Measurements from ENCODE around the gene ADH4. TPM values are rescaled to one million over a fixed set of nuclear protein-coding genes. Genes with fewer than 3 reads are reported as not detected.
"Not testable (repeated sequence)": the region's sequence is repeated elsewhere in the genome, so short reads cannot be mapped to it uniquely, and the experiment has no call there.

The ADH4 gene
- total and polyA plus RNA-seq, 3 donors from 2014 or later: 0.86 TPM; not detected in 2

DNA sequence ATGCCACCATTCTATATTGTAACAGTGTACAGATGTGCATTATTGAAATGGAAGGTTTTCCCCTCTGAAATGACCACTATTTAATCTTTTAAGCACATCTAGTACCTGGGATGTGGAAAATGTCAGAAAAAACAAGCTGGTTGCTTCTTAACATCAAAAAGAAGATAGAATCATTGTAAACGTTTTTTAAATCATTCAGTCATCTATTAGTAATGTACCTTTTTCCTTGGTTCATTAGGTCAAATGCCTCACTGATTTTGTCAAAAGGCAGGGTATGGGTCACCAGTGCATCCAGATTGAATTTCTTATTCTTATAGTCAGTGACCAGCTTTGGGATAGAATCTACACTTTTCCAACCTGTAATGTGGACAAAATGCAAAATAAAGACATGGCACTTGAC, 17.7 kb downstream of the ADH4 start:
- intact Hi-C loops (cut with DNase I; ENCODE audit: low total_unique reads): no loop called here
- no peak for DNase-seq
- TF ChIP-seq POLR2A (IDR thresholded peaks at IDR 0.05): no peak
- TF ChIP-seq, protein P1, sequence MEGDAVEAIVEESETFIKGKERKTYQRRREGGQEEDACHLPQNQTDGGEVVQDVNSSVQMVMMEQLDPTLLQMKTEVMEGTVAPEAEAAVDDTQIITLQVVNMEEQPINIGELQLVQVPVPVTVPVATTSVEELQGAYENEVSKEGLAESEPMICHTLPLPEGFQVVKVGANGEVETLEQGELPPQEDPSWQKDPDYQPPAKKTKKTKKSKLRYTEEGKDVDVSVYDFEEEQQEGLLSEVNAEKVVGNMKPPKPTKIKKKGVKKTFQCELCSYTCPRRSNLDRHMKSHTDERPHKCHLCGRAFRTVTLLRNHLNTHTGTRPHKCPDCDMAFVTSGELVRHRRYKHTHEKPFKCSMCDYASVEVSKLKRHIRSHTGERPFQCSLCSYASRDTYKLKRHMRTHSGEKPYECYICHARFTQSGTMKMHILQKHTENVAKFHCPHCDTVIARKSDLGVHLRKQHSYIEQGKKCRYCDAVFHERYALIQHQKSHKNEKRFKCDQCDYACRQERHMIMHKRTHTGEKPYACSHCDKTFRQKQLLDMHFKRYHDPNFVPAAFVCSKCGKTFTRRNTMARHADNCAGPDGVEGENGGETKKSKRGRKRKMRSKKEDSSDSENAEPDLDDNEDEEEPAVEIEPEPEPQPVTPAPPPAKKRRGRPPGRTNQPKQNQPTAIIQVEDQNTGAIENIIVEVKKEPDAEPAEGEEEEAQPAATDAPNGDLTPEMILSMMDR (IDR thresholded peaks at IDR 0.05): no peak
- Histone ChIP-seq H3K4me3 (no peak overlapping the region), H3K36me3 (ENCODE audit: low read depth, missing control alignments) (no peaks in the 10 kb centered on the region), H3K9me3 (no peaks in the 10 kb centered on the region), H3K27me3 (no peaks in the 10 kb centered on the region), H3K27ac (no peak overlapping the region), H3K4me1 (no peaks in the 10 kb centered on the region)
- WGBS, 2 donors: 52 to 76% methylated on average over 1 of the region's 1 CpG

DNA sequence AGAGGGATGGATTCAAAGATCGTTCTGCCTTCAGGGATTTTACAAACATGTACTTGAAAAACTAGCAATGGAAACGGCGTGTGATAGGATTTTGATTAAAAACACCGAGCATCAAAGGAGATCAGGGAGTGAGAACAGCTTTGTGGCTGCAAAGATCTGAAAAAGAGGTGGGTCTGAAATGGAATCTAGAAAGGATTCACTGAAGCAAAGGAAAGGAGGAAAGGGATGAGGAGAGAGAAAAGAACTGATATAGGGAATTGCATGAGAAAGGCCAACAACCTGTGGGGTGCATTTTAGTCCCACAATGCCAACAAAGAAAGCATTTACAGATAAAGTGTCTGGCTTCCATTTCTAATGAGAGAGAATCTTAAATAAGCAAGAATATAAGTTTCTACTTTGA, 23.1 kb downstream of the ADH4 start:
- WGBS, 2 donors: 82 to 88% methylated on average over 4 of the region's 4 CpGs
- TF ChIP-seq, protein P1 (IDR thresholded peaks at IDR 0.05): no peak
- no peak for TF ChIP-seq POLR2A (IDR thresholded peaks at IDR 0.05)

DNA sequence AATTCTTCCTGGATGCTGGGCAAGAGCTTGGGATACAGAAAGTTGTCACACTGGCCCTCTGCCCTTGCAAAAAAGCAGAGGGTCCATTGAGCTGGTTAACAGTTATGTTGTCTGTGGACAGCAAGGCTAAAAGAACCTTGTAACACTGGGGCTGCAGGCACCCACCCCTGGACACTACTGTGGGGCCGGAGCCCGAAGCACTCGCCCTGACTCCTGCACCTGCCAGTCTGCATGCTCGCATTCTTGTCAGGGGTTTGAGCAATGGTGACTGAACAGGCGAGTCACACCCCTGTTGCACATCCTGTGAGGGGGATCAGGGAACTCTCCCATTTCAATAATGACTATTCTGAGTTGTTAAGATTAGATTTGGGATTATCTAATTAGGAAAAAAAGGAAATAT, 23.6 kb downstream of the ADH4 start:
- Histone ChIP-seq H3K9me3 (no peaks in the 10 kb centered on the region), H3K4me1 (no peaks in the 10 kb centered on the region), H3K36me3 (ENCODE audit: low read depth, missing control alignments) (no peaks in the 10 kb centered on the region), H3K27me3 (no peaks in the 10 kb centered on the region), H3K4me3 (no peak overlapping the region), H3K27ac (no peak overlapping the region)
- no peak for DNase-seq
- 95 to 96% methylated on average over 5 of the region's 5 CpGs for WGBS, 2 donors
- TF ChIP-seq, protein P1 (IDR thresholded peaks at IDR 0.05): no peak
- TF ChIP-seq POLR2A (IDR thresholded peaks at IDR 0.05): no peak
- intact Hi-C loops (cut with DNase I; ENCODE audit: low total_unique reads): no loop called here

More for the DNA sequence above, 23.1 kb downstream of the ADH4 start:
- no peaks in the 10 kb centered on the region for H3K27me3 ChIP-seq
- H3K27ac ChIP-seq: no peak overlapping the region
- DNase-seq: no peak
- no peaks in the 10 kb centered on the region for H3K4me1 ChIP-seq
- H3K9me3 ChIP-seq: no peaks in the 10 kb centered on the region
- no peak overlapping the region for H3K4me3 ChIP-seq
- intact Hi-C loops (cut with DNase I; ENCODE audit: low total_unique reads): no loop called here
- no peaks in the 10 kb centered on the region for H3K36me3 ChIP-seq (ENCODE audit: low read depth, missing control alignments)

- H3K36me3 ChIP-seq (ENCODE audit: low read depth, missing control alignments): no peaks in the 10 kb centered on the region
- H3K9me3 ChIP-seq: no peaks in the 10 kb centered on the region
- TF ChIP-seq POLR2A (IDR thresholded peaks at IDR 0.05): no peak
- TF ChIP-seq, protein P1 (IDR thresholded peaks at IDR 0.05): peak in 1 of 3 experiments; percentile 23
- no peak for DNase-seq
- H3K27me3 ChIP-seq: no peaks in the 10 kb centered on the region
- WGBS, 2 donors: 41 to 51% methylated on average over 8 to 9 of the region's 9 CpGs
- H3K4me1 ChIP-seq: no peaks in the 10 kb centered on the region
- no peak overlapping the region for H3K4me3 ChIP-seq
- no peak overlapping the region for H3K27ac ChIP-seq
- intact Hi-C loops (cut with DNase I; ENCODE audit: low total_unique reads): loop anchor here (5.0 kb wide), 1 partner anchor 289 kb away; no protein-coding TSS in a partner anchor
Observed at GRCh38 chr4:99117876-99118693, 26.0 kb downstream of the ADH4 start.

DNA sequence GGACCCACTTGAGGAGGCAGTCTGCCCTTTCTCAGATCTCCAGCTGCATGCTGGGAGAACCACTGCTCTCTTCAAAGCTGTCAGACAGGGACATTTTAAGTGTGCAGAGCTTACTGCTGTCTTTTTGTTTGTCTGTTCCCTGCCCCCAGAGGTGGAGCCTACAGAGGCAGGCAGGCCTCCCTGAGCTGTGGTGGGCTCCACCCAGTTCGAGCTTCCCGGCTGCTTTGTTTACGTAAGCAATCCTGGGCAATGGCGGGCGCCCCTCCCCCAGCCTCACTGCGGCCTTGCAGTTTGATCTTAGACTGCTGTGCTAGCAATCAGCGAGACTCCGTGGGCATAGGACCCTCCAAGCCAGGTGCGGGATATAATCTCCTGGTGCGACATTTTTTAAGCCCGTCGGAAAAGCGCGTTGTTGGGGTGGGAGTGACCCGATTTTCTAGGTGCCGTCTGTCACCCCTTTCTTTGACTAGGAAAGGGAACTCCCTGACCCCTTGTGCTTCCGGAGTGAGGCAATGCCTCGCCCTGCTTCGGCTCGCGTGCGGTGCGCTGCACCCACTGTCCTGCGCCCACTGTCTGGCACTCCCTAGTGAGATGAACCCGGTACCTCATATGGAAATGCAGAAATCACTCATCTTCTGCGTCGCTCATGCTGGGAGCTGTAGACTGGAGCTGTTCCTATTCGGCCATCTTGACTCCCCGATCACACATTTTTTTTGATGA, 26.8 kb downstream of the ADH4 start:
- intact Hi-C loops (cut with DNase I; ENCODE audit: low total_unique reads): loop anchor here (5.0 kb wide), 1 partner anchor 290 kb away; no protein-coding TSS in a partner anchor

GRCh38 chr4:99109286-99109685, 34.8 kb downstream of the ADH4 start:
- H3K9me3 ChIP-seq; DNase-seq; H3K36me3 ChIP-seq (ENCODE audit: low read depth, missing control alignments); H3K4me1 ChIP-seq; H3K4me3 ChIP-seq; intact Hi-C loops (cut with DNase I; ENCODE audit: low total_unique reads); H3K27me3 ChIP-seq; H3K27ac ChIP-seq: not testable (repeated sequence)
- WGBS, 2 donors: 88 to 91% methylated on average over 12 of the region's 12 CpGs

More for the DNA sequence above, 26.8 kb downstream of the ADH4 start:
- H3K27me3 ChIP-seq; DNase-seq; H3K4me1 ChIP-seq; H3K4me3 ChIP-seq; H3K36me3 ChIP-seq (ENCODE audit: low read depth, missing control alignments); H3K9me3 ChIP-seq; H3K27ac ChIP-seq: not testable (repeated sequence)
- WGBS, 2 donors: 88 to 89% methylated on average over 22 to 29 of the region's 29 CpGs

All from testis (tissue), 3 donors.